ENCODE data around the gene CYB5R4. TPM values are rescaled to one million over a fixed set of nuclear protein-coding genes. Genes with fewer than 3 reads are reported as not detected.

The CYB5R4 gene
- total RNA-seq, 1 experiment from 2014 or later, result 18.9 TPM

- ChIA-PET CTCF (interaction anchor here (1.0 to 1.5 kb wide), 5 partner anchors 12 to 1444 kb away, joined by 3 to 7 read pairs (median 3); no protein-coding TSS in a partner anchor), POLR2A (interaction anchor here (1.0 to 1.7 kb wide), 2 partner anchors 9 to 19 kb away, joined by 6 read pairs; partner anchors contain the start of gene CYB5R4)
- Mint-ChIP-seq H3K9me3 (ENCODE audit: unreplicated experiment) (no peaks in the 10 kb centered on the region), H3K36me3 (ENCODE audit: insufficient read depth, unreplicated experiment) (peaks cover 4% of the 10 kb centered on the region), H3K27me3 (ENCODE audit: insufficient read depth, unreplicated experiment) (no peaks in the 10 kb centered on the region), H3K27ac (ENCODE audit: low read depth, unreplicated experiment) (no peak overlapping the region), H3K4me3 (ENCODE audit: unreplicated experiment) (no peak overlapping the region), H3K4me1 (ENCODE audit: insufficient read depth, unreplicated experiment) (peaks cover 13% of the 10 kb centered on the region)
- intact Hi-C loops (cut with micrococcal nuclease), result no loop called here
- DNase-seq (ENCODE audit: unreplicated experiment), result no peak
- TF ChIP-seq CTCF (IDR thresholded peaks at IDR 0.05; ENCODE audit: unreplicated experiment), result no peak
- BruUV-seq (replicated peaks), result no TSS peak
Observed at GRCh38 chr6:83878902-83879644, 19.6 kb downstream of the CYB5R4 start.

GRCh38 chr6:83879746-83880145 is 20.3 kb downstream of the CYB5R4 start:
- no peaks in the 10 kb centered on the region for H3K27me3 Mint-ChIP-seq (ENCODE audit: insufficient read depth, unreplicated experiment)
- CTCF ChIA-PET, result interaction anchor here (1.0 to 1.5 kb wide), 4 partner anchors 13 to 1443 kb away, joined by 3 to 7 read pairs (median 3); no protein-coding TSS in a partner anchor
- peaks cover 4% of the 10 kb centered on the region for H3K36me3 Mint-ChIP-seq (ENCODE audit: insufficient read depth, unreplicated experiment)
- no TSS peak for BruUV-seq (replicated peaks)
- no peak for DNase-seq (ENCODE audit: unreplicated experiment)
- H3K4me3 Mint-ChIP-seq (ENCODE audit: unreplicated experiment), result no peak overlapping the region
- H3K9me3 Mint-ChIP-seq (ENCODE audit: unreplicated experiment), result no peaks in the 10 kb centered on the region
- H3K4me1 Mint-ChIP-seq (ENCODE audit: insufficient read depth, unreplicated experiment), result peaks cover 13% of the 10 kb centered on the region
- no peak overlapping the region for H3K27ac Mint-ChIP-seq (ENCODE audit: low read depth, unreplicated experiment)
- POLR2A ChIA-PET, result interaction anchor here (1.0 to 1.7 kb wide), 2 partner anchors 10 to 20 kb away, joined by 6 read pairs; partner anchors contain the start of gene CYB5R4
- intact Hi-C loops (cut with micrococcal nuclease), result loop anchor here (10.0 kb wide), 2 partner anchors 265 to 1445 kb away; no protein-coding TSS in a partner anchor
- TF ChIP-seq CTCF (IDR thresholded peaks at IDR 0.05; ENCODE audit: unreplicated experiment), result no peak

GRCh38 chr6:83883240-83883639 is 23.8 kb downstream of the CYB5R4 start:
- CTCF ChIA-PET, result interaction anchor here (0.6 to 2.5 kb wide), 4 partner anchors 224 to 1441 kb away, joined by 3 to 19 read pairs (median 3); partner anchors contain the start of gene CEP162
- H3K4me1 Mint-ChIP-seq (ENCODE audit: insufficient read depth, unreplicated experiment), result peaks cover 9% of the 10 kb centered on the region
- no TSS peak for BruUV-seq (replicated peaks)
- H3K4me3 Mint-ChIP-seq (ENCODE audit: unreplicated experiment), result no peak overlapping the region
- H3K9me3 Mint-ChIP-seq (ENCODE audit: unreplicated experiment), result no peaks in the 10 kb centered on the region
- TF ChIP-seq CTCF (IDR thresholded peaks at IDR 0.05; ENCODE audit: unreplicated experiment), result no peak
- peaks cover 4% of the 10 kb centered on the region for H3K36me3 Mint-ChIP-seq (ENCODE audit: insufficient read depth, unreplicated experiment)
- POLR2A ChIA-PET, result interaction anchor here (0.6 to 1.1 kb wide), 2 partner anchors 343 to 950 kb away, joined by 4 to 5 read pairs; no protein-coding TSS in a partner anchor
- no peak for DNase-seq (ENCODE audit: unreplicated experiment)
- H3K27ac Mint-ChIP-seq (ENCODE audit: low read depth, unreplicated experiment), result peak overlapping the region; percentile 42
- no peaks in the 10 kb centered on the region for H3K27me3 Mint-ChIP-seq (ENCODE audit: insufficient read depth, unreplicated experiment)
- intact Hi-C loops (cut with micrococcal nuclease), result loop anchor here (10.0 kb wide), 2 partner anchors 268 to 1442 kb away; no protein-coding TSS in a partner anchor

GRCh38 chr6:83884523-83884922 is 25.0 kb downstream of the CYB5R4 start:
- no TSS peak for BruUV-seq (replicated peaks)
- DNase-seq (ENCODE audit: unreplicated experiment), result peak; percentile 52
- Mint-ChIP-seq H3K4me1 (ENCODE audit: insufficient read depth, unreplicated experiment) (peaks cover 9% of the 10 kb centered on the region), H3K9me3 (ENCODE audit: unreplicated experiment) (no peaks in the 10 kb centered on the region), H3K27me3 (ENCODE audit: insufficient read depth, unreplicated experiment) (no peaks in the 10 kb centered on the region), H3K4me3 (ENCODE audit: unreplicated experiment) (no peak overlapping the region), H3K27ac (ENCODE audit: low read depth, unreplicated experiment) (peak overlapping the region; percentile 3), H3K36me3 (ENCODE audit: insufficient read depth, unreplicated experiment) (peaks cover 4% of the 10 kb centered on the region)
- ChIA-PET POLR2A (no interaction called here), CTCF (interaction anchor here (0.7 to 2.5 kb wide), 13 partner anchors 10 to 1192 kb away, joined by 3 to 19 read pairs (median 4); partner anchors contain the start of gene CEP162)
- intact Hi-C loops (cut with micrococcal nuclease), result loop anchor here (1.0 to 10.0 kb wide), 4 partner anchors 270 to 1440 kb away; no protein-coding TSS in a partner anchor
- TF ChIP-seq CTCF (IDR thresholded peaks at IDR 0.05; ENCODE audit: unreplicated experiment), result peak; percentile 69
